Right lobe of liver (tissue), 4 donors: Measurements from ENCODE around the gene PRPF6.

ENCODE experiments used
- POLR2A ChIP-seq: fragments of 450-650 bp; IDR thresholded peaks from one replicate; pipeline ENCODE4 v1.6.1; 2017; ENCODE audit warnings: antibody characterized with exemption, mild to moderate bottlenecking
- TF ChIP-seq, protein P1 (sequence below), 4 donors: fragments of 200-600 bp in 3 of 4; fragments of 450-650 bp in 1 of 4; IDR thresholded peaks; one replicate each; pipeline versions ENCODE4 v1.5.1 to v1.8.0; 2016 to 2022; ENCODE audit warnings: antibody characterized with exemption in 4 of 4, mild to moderate bottlenecking in 2 of 4
- donor health status: DM: no; HTN: no; CAD: no.
- donor health status: DM: no; HTN: no; CAD: no.
- donor health status: DM: no; HTN: yes; CAD: no.

DNA sequence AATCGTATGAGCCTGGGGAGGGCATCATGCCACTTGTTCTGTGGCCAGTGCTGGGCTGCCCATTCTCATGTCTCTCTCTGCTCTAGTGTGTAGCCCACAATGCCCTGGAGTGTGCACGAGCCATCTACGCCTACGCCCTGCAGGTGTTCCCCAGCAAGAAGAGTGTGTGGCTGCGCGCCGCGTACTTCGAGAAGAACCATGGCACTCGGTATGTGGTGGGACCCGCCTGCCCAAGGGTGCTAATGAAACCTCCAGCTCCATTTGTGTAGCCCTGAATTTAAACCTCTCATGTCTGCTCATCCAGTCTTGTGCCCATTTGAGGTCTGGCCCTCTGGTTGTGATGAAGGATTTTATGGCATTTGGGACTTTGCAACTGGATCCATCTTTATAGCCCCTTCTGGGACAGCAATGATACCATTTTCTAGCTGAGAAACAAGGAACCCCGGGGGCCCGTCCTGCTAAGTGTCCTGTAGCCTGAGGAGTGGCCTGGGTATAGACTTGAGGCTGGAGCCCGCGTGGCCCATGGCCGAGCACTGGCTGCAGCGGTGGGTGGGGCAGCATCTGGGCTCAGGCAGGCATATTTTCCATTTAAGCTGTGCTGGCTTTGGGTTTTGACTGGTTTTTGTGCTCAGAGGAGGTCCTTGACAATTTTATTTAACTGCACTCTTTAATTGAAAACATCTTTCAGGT, 41.9 kb downstream of the PRPF6 start:
- TF ChIP-seq, protein P1, sequence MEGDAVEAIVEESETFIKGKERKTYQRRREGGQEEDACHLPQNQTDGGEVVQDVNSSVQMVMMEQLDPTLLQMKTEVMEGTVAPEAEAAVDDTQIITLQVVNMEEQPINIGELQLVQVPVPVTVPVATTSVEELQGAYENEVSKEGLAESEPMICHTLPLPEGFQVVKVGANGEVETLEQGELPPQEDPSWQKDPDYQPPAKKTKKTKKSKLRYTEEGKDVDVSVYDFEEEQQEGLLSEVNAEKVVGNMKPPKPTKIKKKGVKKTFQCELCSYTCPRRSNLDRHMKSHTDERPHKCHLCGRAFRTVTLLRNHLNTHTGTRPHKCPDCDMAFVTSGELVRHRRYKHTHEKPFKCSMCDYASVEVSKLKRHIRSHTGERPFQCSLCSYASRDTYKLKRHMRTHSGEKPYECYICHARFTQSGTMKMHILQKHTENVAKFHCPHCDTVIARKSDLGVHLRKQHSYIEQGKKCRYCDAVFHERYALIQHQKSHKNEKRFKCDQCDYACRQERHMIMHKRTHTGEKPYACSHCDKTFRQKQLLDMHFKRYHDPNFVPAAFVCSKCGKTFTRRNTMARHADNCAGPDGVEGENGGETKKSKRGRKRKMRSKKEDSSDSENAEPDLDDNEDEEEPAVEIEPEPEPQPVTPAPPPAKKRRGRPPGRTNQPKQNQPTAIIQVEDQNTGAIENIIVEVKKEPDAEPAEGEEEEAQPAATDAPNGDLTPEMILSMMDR (IDR thresholded peaks at IDR 0.05), result no peak
- no peak for TF ChIP-seq POLR2A
